ENCODE measurements around the gene ANKHD1. TPM values are rescaled to one million over a fixed set of nuclear protein-coding genes. Genes with fewer than 3 reads are reported as not detected.
"Not testable (repeated sequence)": the region's sequence is repeated elsewhere in the genome, so short reads cannot be mapped to it uniquely, and the experiment has no call there.

ANKHD1 gene
- total and polyA plus RNA-seq, 2 experiments from 2014 or later = 26.1 to 27.9 TPM

GRCh38 chr5:140574165-140574564 lies 172.5 kb downstream of the ANKHD1 start:
- H3K27ac ChIP-seq = no peak overlapping the region
- H2AFZ ChIP-seq = no peak overlapping the region
- 0 out of 2 replicates have a peak, but pooled peaks cover 2% of the 10 kb centered on the region for H3K79me2 ChIP-seq (ENCODE audit: insufficient read depth)
- H3K27me3 ChIP-seq (replicated peaks; ENCODE audit: insufficient read depth) = no peaks in the 10 kb centered on the region
- no peaks in the 10 kb centered on the region for H4K20me1 ChIP-seq (ENCODE audit: insufficient read depth)
- TF ChIP-seq EZH2phosphoT487 (IDR thresholded peaks at IDR 0.05; ENCODE audit: insufficient read depth, low read depth) = no peak
- TF ChIP-seq EZH2 (IDR thresholded peaks at IDR 0.05; ENCODE audit: insufficient read depth, poor library complexity, severe bottlenecking) = no peak
- no peak overlapping the region for H3K4me3 ChIP-seq
- no peak overlapping the region for H3K4me2 ChIP-seq (ENCODE audit: unreplicated experiment)
- no peaks in the 10 kb centered on the region for H3K4me1 ChIP-seq (ENCODE audit: insufficient read depth)
- no peak for DNase-seq
- H3K9ac ChIP-seq = no peak overlapping the region
- 43 to 44% methylated on average over 3 of the region's 3 CpGs for WGBS, 2 experiments (ENCODE audit: low coverage in 1 of 2, low lambda C conversion rate in 2 of 2, missing lambda C conversion rate in 2 of 2)
- H3F3A ChIP-seq (ENCODE audit: insufficient read depth) = no peaks in the 10 kb centered on the region
- no peaks in the 10 kb centered on the region for H3K36me3 ChIP-seq (ENCODE audit: low read depth)
- H3K9me2 ChIP-seq (ENCODE audit: insufficient read depth) = no peaks in the 10 kb centered on the region
- H3K9me3 ChIP-seq (ENCODE audit: low read depth) = no peaks in the 10 kb centered on the region
- in situ Hi-C loops (cut with MboI) = no loop called here

DNA sequence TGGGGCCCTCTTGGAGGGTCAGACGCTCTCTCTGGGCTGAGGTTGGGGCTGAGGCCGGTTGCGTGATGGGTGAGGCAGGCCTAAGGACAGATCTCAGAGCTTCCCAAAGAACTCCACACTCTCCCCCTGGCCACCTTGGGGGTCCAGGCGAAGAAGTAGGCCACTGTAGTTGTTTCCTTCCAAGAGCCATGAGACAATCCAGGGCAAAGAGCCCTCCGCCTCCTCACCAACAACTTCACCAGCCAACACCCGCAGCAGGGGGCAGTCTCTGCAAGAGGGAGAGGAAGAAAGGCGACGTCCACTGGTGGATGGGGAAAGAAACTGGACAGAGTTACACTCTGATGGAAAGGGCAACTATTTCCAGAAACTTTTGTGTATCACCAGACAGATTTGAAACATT lies 173.7 kb downstream of the ANKHD1 start:
- in situ Hi-C loops (cut with MboI) = no loop called here
- TF ChIP-seq EZH2phosphoT487 (IDR thresholded peaks at IDR 0.05; ENCODE audit: insufficient read depth, low read depth) = no peak
- no peak for TF ChIP-seq EZH2 (IDR thresholded peaks at IDR 0.05; ENCODE audit: insufficient read depth, poor library complexity, severe bottlenecking)
- H3K9ac ChIP-seq = no peak overlapping the region
- H3K36me3 ChIP-seq (ENCODE audit: low read depth) = no peaks in the 10 kb centered on the region
- H3K9me2 ChIP-seq (ENCODE audit: insufficient read depth) = no peaks in the 10 kb centered on the region
- H3K4me1 ChIP-seq (ENCODE audit: insufficient read depth) = no peaks in the 10 kb centered on the region
- no peaks in the 10 kb centered on the region for H3K9me3 ChIP-seq (ENCODE audit: low read depth)
- no peak overlapping the region for H2AFZ ChIP-seq
- no peaks in the 10 kb centered on the region for H3K27me3 ChIP-seq (replicated peaks; ENCODE audit: insufficient read depth)
- WGBS, 2 experiments (ENCODE audit: low coverage in 1 of 2, low lambda C conversion rate in 2 of 2, missing lambda C conversion rate in 2 of 2) = 62 to 68% methylated on average over 8 of the region's 8 CpGs
- no peak overlapping the region for H3K4me3 ChIP-seq
- no peaks in the 10 kb centered on the region for H3F3A ChIP-seq (ENCODE audit: insufficient read depth)
- peak; percentile 69 for DNase-seq
- H3K4me2 ChIP-seq (ENCODE audit: unreplicated experiment) = no peak overlapping the region
- no peaks in the 10 kb centered on the region for H4K20me1 ChIP-seq (ENCODE audit: insufficient read depth)
- H3K27ac ChIP-seq = no peak overlapping the region
- H3K79me2 ChIP-seq (ENCODE audit: insufficient read depth) = no peaks in the 10 kb centered on the region

- no peak overlapping the region for H3K27ac ChIP-seq
- 24 to 32% methylated on average over 2 of the region's 2 CpGs for WGBS, 2 experiments (ENCODE audit: low coverage in 1 of 2, low lambda C conversion rate in 2 of 2, missing lambda C conversion rate in 2 of 2)
- no peaks in the 10 kb centered on the region for H3K4me1 ChIP-seq (ENCODE audit: insufficient read depth)
- no peaks in the 10 kb centered on the region for H3K9me2 ChIP-seq (ENCODE audit: insufficient read depth)
- no peak for TF ChIP-seq EZH2 (IDR thresholded peaks at IDR 0.05; ENCODE audit: insufficient read depth, poor library complexity, severe bottlenecking)
- no peak for TF ChIP-seq EZH2phosphoT487 (IDR thresholded peaks at IDR 0.05; ENCODE audit: insufficient read depth, low read depth)
- no peaks in the 10 kb centered on the region for H3K36me3 ChIP-seq (ENCODE audit: low read depth)
- no peak overlapping the region for H3K4me2 ChIP-seq (ENCODE audit: unreplicated experiment)
- no peak overlapping the region for H3K4me3 ChIP-seq
- H3K9ac ChIP-seq = no peak overlapping the region
- no peaks in the 10 kb centered on the region for H3K79me2 ChIP-seq (ENCODE audit: insufficient read depth)
- H2AFZ ChIP-seq = peak overlapping the region; percentile 67
- H4K20me1 ChIP-seq (ENCODE audit: insufficient read depth) = no peaks in the 10 kb centered on the region
- no peaks in the 10 kb centered on the region for H3K27me3 ChIP-seq (replicated peaks; ENCODE audit: insufficient read depth)
- H3K9me3 ChIP-seq (ENCODE audit: low read depth) = no peaks in the 10 kb centered on the region
- no peaks in the 10 kb centered on the region for H3F3A ChIP-seq (ENCODE audit: insufficient read depth)
- DNase-seq = peak; percentile 26
- in situ Hi-C loops (cut with MboI) = no loop called here
Observed at GRCh38 chr5:140576776-140577201, 175.2 kb downstream of the ANKHD1 start.

GRCh38 chr5:140579188-140579747 lies 177.6 kb downstream of the ANKHD1 start:
- H3K9me3 ChIP-seq (ENCODE audit: low read depth); H4K20me1 ChIP-seq (ENCODE audit: insufficient read depth); H3K9ac ChIP-seq; DNase-seq; H3K4me2 ChIP-seq (ENCODE audit: unreplicated experiment); H2AFZ ChIP-seq; H3K4me1 ChIP-seq (ENCODE audit: insufficient read depth); H3K79me2 ChIP-seq (ENCODE audit: insufficient read depth); in situ Hi-C loops (cut with MboI); H3F3A ChIP-seq (ENCODE audit: insufficient read depth); H3K4me3 ChIP-seq; H3K9me2 ChIP-seq (ENCODE audit: insufficient read depth); H3K27me3 ChIP-seq (replicated peaks; ENCODE audit: insufficient read depth); H3K36me3 ChIP-seq (ENCODE audit: low read depth); H3K27ac ChIP-seq: not testable (repeated sequence)
- WGBS, 2 experiments (ENCODE audit: low coverage in 1 of 2, low lambda C conversion rate in 2 of 2, missing lambda C conversion rate in 2 of 2) = 73 to 77% methylated on average over 6 of the region's 6 CpGs

DNA sequence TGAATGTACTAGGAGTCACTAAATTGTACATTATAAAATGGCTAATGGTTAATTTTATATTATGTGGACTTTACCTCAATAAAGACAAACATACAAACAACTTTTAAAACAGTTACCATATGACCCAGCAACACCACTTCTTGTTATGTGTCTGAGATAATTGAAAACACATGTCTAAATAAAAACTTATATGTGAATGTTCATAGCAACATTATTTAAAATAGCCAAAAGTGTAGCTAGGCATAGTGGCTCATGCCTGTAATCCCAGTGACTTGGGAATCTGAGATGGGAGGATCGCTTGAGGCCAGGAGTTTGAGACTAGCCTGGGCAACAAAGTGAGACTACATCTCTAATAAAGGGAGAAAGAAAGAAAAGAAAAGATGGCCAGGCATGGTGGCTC lies 185.9 kb downstream of the ANKHD1 start:
- Histone ChIP-seq H3K36me3 (ENCODE audit: low read depth) (no peaks in the 10 kb centered on the region), H3F3A (ENCODE audit: insufficient read depth) (peaks cover 8% of the 10 kb centered on the region; the same call in 1 of the 2 replicates), H3K4me2 (ENCODE audit: unreplicated experiment) (no peak overlapping the region), H4K20me1 (ENCODE audit: insufficient read depth) (no peaks in the 10 kb centered on the region), H2AFZ (no peak overlapping the region), H3K27me3 (replicated peaks; ENCODE audit: insufficient read depth) (no peaks in the 10 kb centered on the region), H3K9me3 (ENCODE audit: low read depth) (no peaks in the 10 kb centered on the region), H3K9me2 (ENCODE audit: insufficient read depth) (no peaks in the 10 kb centered on the region), H3K79me2 (ENCODE audit: insufficient read depth) (no peaks in the 10 kb centered on the region), H3K4me3 (no peak overlapping the region), H3K9ac (no peak overlapping the region), H3K27ac (no peak overlapping the region), H3K4me1 (ENCODE audit: insufficient read depth) (peaks cover 38% of the 10 kb centered on the region)
- in situ Hi-C loops (cut with MboI) = no loop called here
- peak; percentile 18 for DNase-seq
- 94 to 100% methylated on average over 1 of the region's 1 CpG for WGBS, 2 experiments (ENCODE audit: low coverage in 1 of 2, low lambda C conversion rate in 2 of 2, missing lambda C conversion rate in 2 of 2)
- TF ChIP-seq EZH2 (IDR thresholded peaks at IDR 0.05; ENCODE audit: insufficient read depth, poor library complexity, severe bottlenecking) (no peak), EZH2phosphoT487 (IDR thresholded peaks at IDR 0.05; ENCODE audit: insufficient read depth, low read depth) (no peak)
